DOHH2 (cell line): ENCODE measurements around the gene DNAJC18.

ENCODE experiments used
- EZH2phosphoT487 ChIP-seq: fragments of 200-600 bp; sonication (generic); IDR thresholded peaks from 2 replicates; pipeline ENCODE4 v1.6.1; 2017; ENCODE audit warnings: borderline replicate concordance, mild to moderate bottlenecking, antibody characterized with exemption, low read length, moderate library complexity, mixed read lengths
- TF ChIP-seq, protein P1 (sequence below): fragments of 200-600 bp; sonication (generic); IDR thresholded peaks from one replicate; pipeline ENCODE4 v1.5.1; 2014; ENCODE audit warnings: antibody characterized with exemption, mild to moderate bottlenecking, low read depth, low read length; ENCODE audit not compliant: poor library complexity, severe bottlenecking

GRCh38 chr5:139456776-139457175 is 17.5 kb upstream of the DNAJC18 start:
- TF ChIP-seq, protein P1, sequence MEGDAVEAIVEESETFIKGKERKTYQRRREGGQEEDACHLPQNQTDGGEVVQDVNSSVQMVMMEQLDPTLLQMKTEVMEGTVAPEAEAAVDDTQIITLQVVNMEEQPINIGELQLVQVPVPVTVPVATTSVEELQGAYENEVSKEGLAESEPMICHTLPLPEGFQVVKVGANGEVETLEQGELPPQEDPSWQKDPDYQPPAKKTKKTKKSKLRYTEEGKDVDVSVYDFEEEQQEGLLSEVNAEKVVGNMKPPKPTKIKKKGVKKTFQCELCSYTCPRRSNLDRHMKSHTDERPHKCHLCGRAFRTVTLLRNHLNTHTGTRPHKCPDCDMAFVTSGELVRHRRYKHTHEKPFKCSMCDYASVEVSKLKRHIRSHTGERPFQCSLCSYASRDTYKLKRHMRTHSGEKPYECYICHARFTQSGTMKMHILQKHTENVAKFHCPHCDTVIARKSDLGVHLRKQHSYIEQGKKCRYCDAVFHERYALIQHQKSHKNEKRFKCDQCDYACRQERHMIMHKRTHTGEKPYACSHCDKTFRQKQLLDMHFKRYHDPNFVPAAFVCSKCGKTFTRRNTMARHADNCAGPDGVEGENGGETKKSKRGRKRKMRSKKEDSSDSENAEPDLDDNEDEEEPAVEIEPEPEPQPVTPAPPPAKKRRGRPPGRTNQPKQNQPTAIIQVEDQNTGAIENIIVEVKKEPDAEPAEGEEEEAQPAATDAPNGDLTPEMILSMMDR, result no peak
- no peak for TF ChIP-seq EZH2phosphoT487
